Measurements from ENCODE around the gene WDR26. TPM values are rescaled to one million over a fixed set of nuclear protein-coding genes. Genes with fewer than 3 reads are reported as not detected.

WDR26 gene
- total and polyA plus RNA-seq, 2 of the 4 experiments (the other 2 are of a cell fraction), result 23.8 to 46.4 TPM

DNA sequence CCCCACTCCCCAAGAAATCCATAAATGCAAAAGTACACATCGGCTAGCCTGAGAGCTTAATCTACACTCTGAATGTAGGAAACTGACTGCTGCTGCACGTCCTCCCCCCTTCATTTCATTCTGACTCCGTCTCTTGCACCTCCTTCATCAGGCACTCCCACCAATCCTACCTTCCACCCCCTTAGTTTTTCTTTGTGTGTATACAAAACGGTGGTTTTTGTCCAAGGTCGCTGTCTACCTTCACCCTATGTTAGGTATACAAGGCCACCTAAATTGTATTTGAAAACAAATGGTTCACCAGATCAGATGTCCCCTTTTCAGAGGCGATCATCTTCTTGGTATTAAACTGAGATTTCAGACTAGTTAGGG is 1.9 kb downstream of the WDR26 start:
- Histone ChIP-seq H3K9me3 (ENCODE audit: control insufficient read depth, insufficient read depth, low read length) (no peaks in the 10 kb centered on the region), H4K8ac (ENCODE audit: low read depth in 2 of 2, low read length in 2 of 2) (no peak overlapping the region), H3K9ac (ENCODE audit: low read depth, low read length) (peak overlapping the region; percentile 92), H3K23ac (ENCODE audit: low read depth, low read length) (peak overlapping the region; percentile 87), H3K36me3 (ENCODE audit: control insufficient read depth, insufficient read depth, low read length) (peaks cover 5% of the 10 kb centered on the region), H3K79me1 (ENCODE audit: low read depth in 1 of 2, low read length in 2 of 2) (peaks cover 9 to 36% of the 10 kb centered on the region in 2 experiments), H4K91ac (ENCODE audit: insufficient read depth, low read depth, low read length) (no peak overlapping the region), H2AFZ (replicated peaks; ENCODE audit: low read length, poor library complexity) (no peak overlapping the region), H2BK5ac (ENCODE audit: low read depth, low read length, poor library complexity, severe bottlenecking) (peak overlapping the region; percentile 94), H3K9me1 (ENCODE audit: insufficient read depth, low read length) (peaks cover 4% of the 10 kb centered on the region), H3K4me2 (ENCODE audit: low read depth, low read length) (peak overlapping the region; percentile 95), H4K20me1 (ENCODE audit: insufficient read depth, low read length) (peaks cover 38% of the 10 kb centered on the region), H3K27ac (ENCODE audit: insufficient read depth, low read length) (peak overlapping the region; percentile 58), H3K27me3 (ENCODE audit: control insufficient read depth, insufficient read depth, low read length) (no peaks in the 10 kb centered on the region), H3K14ac (replicated peaks; ENCODE audit: low read depth, low read length) (peak overlapping the region; percentile 47; the same call in 1 of the 2 replicates), H2BK120ac (ENCODE audit: low read depth, low read length) (no peak overlapping the region), H3K4me1 (ENCODE audit: control insufficient read depth, insufficient read depth, low read length) (peaks cover 4% of the 10 kb centered on the region; the same call in 1 of the 2 replicates), H3K18ac (ENCODE audit: low read depth, low read length) (peak overlapping the region; percentile 1; the same call in 1 of the 2 replicates), H3K4me3 (ENCODE audit: insufficient read depth, low read depth, low read length) (peak overlapping the region; percentile 77), H4K5ac (ENCODE audit: low read depth, low read length) (no peak overlapping the region), H2BK20ac (ENCODE audit: low read depth, low read length) (no peak overlapping the region), H2AK9ac (replicated peaks; ENCODE audit: low read depth, low read length, poor library complexity) (peak overlapping the region; percentile 10), H2BK15ac (ENCODE audit: low read depth, low read length) (no peak overlapping the region), H3K4ac (ENCODE audit: low read depth, low read length) (no peak overlapping the region), H3K56ac (ENCODE audit: extremely low read depth, insufficient read depth, low read length) (0 out of 2 replicates have a peak overlapping the region, but pooled peaks have one; percentile 6), H2AK5ac (ENCODE audit: low read depth, low read length) (no peak overlapping the region)
- ATAC-seq (ENCODE audit: low read depth) (no peak), DNase-seq (no peak)
- no CpG with 5 or more reads among the region's 6 CpGs for WGBS, 2 experiments (ENCODE audit: extremely low coverage in 2 of 2, insufficient read length in 1 of 2)
- CTCF ChIA-PET, result interaction anchor here (1.0 kb wide), 1 partner anchor 20 kb away, joined by 4 read pairs; no protein-coding TSS in a partner anchor
- in situ Hi-C loops (cut with MboI; ENCODE audit: low sequenced_read_pairs) (no loop called here), intact Hi-C loops (cut with micrococcal nuclease) (loop anchor here (10.0 kb wide), 1 partner anchor 492 kb away; the partner anchor contains the start of gene DNAH14), dilution Hi-C loops (cut with HindIII; ENCODE audit: low sequenced_read_pairs, unreplicated experiment) (no loop called here)
- POLR2A ChIA-PET (ENCODE audit: unreplicated experiment), result interaction anchor here (0.5 to 1.0 kb wide), 2 partner anchors 10 to 25 kb away, joined by 3 read pairs; no protein-coding TSS in a partner anchor
- no TSS peak for BruUV-seq (replicated peaks)
- TF ChIP-seq FOS (IDR thresholded peaks at IDR 0.05; ENCODE audit: low read depth, low read length), result no peak
- no peak for TF ChIP-seq ELK1 (IDR thresholded peaks at IDR 0.05; ENCODE audit: borderline replicate concordance, low read depth, low read length)
- TF ChIP-seq POLR2A (IDR thresholded peaks at IDR 0.05; ENCODE audit: low read depth, low read length), result no peak
- no peak for TF ChIP-seq MAFK (IDR thresholded peaks at IDR 0.05; ENCODE audit: low read depth, low read length)
- TF ChIP-seq, protein P1, sequence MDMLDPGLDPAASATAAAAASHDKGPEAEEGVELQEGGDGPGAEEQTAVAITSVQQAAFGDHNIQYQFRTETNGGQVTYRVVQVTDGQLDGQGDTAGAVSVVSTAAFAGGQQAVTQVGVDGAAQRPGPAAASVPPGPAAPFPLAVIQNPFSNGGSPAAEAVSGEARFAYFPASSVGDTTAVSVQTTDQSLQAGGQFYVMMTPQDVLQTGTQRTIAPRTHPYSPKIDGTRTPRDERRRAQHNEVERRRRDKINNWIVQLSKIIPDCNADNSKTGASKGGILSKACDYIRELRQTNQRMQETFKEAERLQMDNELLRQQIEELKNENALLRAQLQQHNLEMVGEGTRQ (IDR thresholded peaks at IDR 0.05; ENCODE audit: low read depth, low read length), result no peak
